GM23338 (cell line): Measurements from ENCODE around the gene S100A1.

ENCODE experiments used
- CREB1 ChIP-seq: fragments of 250-450 bp; sonication (Bioruptor Pico); IDR thresholded peaks from 2 replicates; pipeline ENCODE4 v1.5.0; 2020; ENCODE audit warnings: low read depth, mild to moderate bottlenecking, moderate library complexity
- JUNB ChIP-seq: IDR thresholded peaks from one replicate; pipeline ENCODE4 v1.6.1; 2016; ENCODE audit warnings: antibody characterized with exemption; ENCODE audit not compliant: unreplicated experiment
- POLR2AphosphoS5 ChIP-seq: IDR thresholded peaks from 2 replicates; pipeline ENCODE4 v1.6.1; 2016; ENCODE audit warnings: antibody characterized with exemption, low read depth
- TF ChIP-seq, protein P1 (sequence below), 2 experiments: fragments of 200-600 bp in 1 of 2; sonication (generic) in 1 of 2; conservative IDR thresholded peaks; 2 replicates each; pipeline versions ENCODE4 v1.5.1 to v1.6.1; 2016 to 2017; ENCODE audit warnings: antibody characterized with exemption in 2 of 2, low read depth in 2 of 2, mild to moderate bottlenecking in 2 of 2, moderate library complexity in 1 of 2

DNA sequence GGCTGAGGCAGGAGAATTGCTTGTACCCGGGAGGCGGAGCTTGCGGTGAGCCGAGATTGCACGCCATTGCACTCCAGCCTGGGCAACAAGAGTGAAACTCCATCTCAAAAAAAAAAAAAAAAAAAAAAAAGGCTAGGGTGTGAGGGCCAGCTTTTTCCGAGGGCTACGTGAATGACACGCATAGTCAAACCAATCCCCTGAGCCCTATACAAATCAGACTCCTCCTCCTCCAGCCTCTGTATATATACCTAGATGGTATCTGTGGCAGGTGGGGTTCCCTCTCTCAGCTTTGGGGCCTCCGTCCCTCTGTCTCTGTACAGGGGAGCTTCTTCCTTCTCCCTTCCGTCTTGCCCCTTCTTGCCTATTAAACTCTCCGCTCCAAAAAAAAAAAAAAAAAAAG is 22.0 kb upstream of the S100A1 start:
- TF ChIP-seq, protein P1, sequence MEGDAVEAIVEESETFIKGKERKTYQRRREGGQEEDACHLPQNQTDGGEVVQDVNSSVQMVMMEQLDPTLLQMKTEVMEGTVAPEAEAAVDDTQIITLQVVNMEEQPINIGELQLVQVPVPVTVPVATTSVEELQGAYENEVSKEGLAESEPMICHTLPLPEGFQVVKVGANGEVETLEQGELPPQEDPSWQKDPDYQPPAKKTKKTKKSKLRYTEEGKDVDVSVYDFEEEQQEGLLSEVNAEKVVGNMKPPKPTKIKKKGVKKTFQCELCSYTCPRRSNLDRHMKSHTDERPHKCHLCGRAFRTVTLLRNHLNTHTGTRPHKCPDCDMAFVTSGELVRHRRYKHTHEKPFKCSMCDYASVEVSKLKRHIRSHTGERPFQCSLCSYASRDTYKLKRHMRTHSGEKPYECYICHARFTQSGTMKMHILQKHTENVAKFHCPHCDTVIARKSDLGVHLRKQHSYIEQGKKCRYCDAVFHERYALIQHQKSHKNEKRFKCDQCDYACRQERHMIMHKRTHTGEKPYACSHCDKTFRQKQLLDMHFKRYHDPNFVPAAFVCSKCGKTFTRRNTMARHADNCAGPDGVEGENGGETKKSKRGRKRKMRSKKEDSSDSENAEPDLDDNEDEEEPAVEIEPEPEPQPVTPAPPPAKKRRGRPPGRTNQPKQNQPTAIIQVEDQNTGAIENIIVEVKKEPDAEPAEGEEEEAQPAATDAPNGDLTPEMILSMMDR (conservative IDR thresholded peaks at IDR 0.05; ENCODE audit: low read depth in 2 of 2) = no peak
- TF ChIP-seq CREB1 (CRISPR knock-in tag) (no peak), POLR2AphosphoS5 (no peak), JUNB (no peak)
